Type B pancreatic cell (in vitro differentiated cells): ENCODE data around the gene USP51. TPM values are rescaled to one million over a fixed set of nuclear protein-coding genes. Genes with fewer than 3 reads are reported as not detected.
"Not testable (repeated sequence)": the region's sequence is repeated elsewhere in the genome, so short reads cannot be mapped to it uniquely, and the experiment has no call there.

Experiments used
- DNase-seq: peaks from one replicate; pipeline ENCODE4 v3.0.0; 2021; ENCODE audit warnings: mixed read lengths; ENCODE audit not compliant: unreplicated experiment; ENCODE audit errors: extremely low spot score
- H3K27ac Mint-ChIP-seq: 2 replicates; pipeline ENCODE4 v1.8.0; 2021; ENCODE audit warnings: mild to moderate bottlenecking, mixed read lengths
- H3K27me3 Mint-ChIP-seq: 2 replicates; pipeline ENCODE4 v1.8.0; 2021; ENCODE audit warnings: mixed read lengths
- H3K36me3 Mint-ChIP-seq: 2 replicates; pipeline ENCODE4 v1.8.0; 2021; ENCODE audit warnings: mixed read lengths
- H3K4me1 Mint-ChIP-seq: one replicate; pipeline ENCODE4 v1.8.0; 2021; ENCODE audit warnings: mixed read lengths; ENCODE audit not compliant: unreplicated experiment
- H3K4me3 Mint-ChIP-seq: 2 replicates; pipeline ENCODE4 v1.8.0; 2021; ENCODE audit warnings: mild to moderate bottlenecking, mixed read lengths
- H3K9me3 Mint-ChIP-seq: 2 replicates; pipeline ENCODE4 v1.8.0; 2021; ENCODE audit warnings: mixed read lengths
- CTCF ChIP-seq: fragments of 200-600 bp; sonication (generic); conservative IDR thresholded peaks from 2 replicates; pipeline ENCODE4 v1.5.0; 2021; ENCODE audit warnings: antibody characterized with exemption, mild to moderate bottlenecking
- long read RNA-seq: library from polyadenylated mRNA; unstranded; transcript quantifications from one replicate; pipeline ENCODE4 v2.0.0, GENCODE V29; 2020
- total RNA-seq: library from RNA; stranded (reverse); gene quantifications from 2 replicates; pipeline ENCODE4 v1.2.1, GENCODE V29; 2021; ENCODE audit warnings: low replicate concordance

USP51 gene
- 3.5 and 8.9 TPM in 2 replicates for total RNA-seq
- long read RNA-seq, partial matches to known transcripts: 0 of 1 reads
- long read RNA-seq, other reads (novel, unspliced or antisense): 1 of 1 reads

- Mint-ChIP-seq H3K27me3 (no peaks in the 10 kb centered on the region), H3K4me1 (peaks cover 6% of the 10 kb centered on the region), H3K27ac (peak within 1 kb of the TSS; percentile 92), H3K4me3 (peak within 1 kb of the TSS; percentile 95), H3K9me3 (no peaks in the 10 kb centered on the region), H3K36me3 (peaks cover 8% of the 10 kb centered on the region)
- DNase-seq: no peak
- TF ChIP-seq CTCF: no peak
These were observed at the start of gene USP51 for GRCh38 chrX:55489314-55490009. Gene USP51, minus strand, starts transcription at chrX:55489848. Its CDS starts 909 bp downstream, at chrX:55488939.

- Mint-ChIP-seq H3K4me3 (no peak overlapping the region), H3K36me3 (no peaks in the 10 kb centered on the region), H3K27me3 (no peaks in the 10 kb centered on the region), H3K4me1 (no peaks in the 10 kb centered on the region), H3K9me3 (no peaks in the 10 kb centered on the region), H3K27ac (no peak overlapping the region)
- no peak for DNase-seq
- no peak for TF ChIP-seq CTCF
These were observed 34.8 kb upstream of the USP51 start for GRCh38 chrX:55524487-55524886.

- Mint-ChIP-seq H3K4me3 (no peak overlapping the region), H3K9me3 (no peaks in the 10 kb centered on the region), H3K36me3 (no peaks in the 10 kb centered on the region), H3K27me3 (no peaks in the 10 kb centered on the region), H3K27ac (no peak overlapping the region), H3K4me1 (no peaks in the 10 kb centered on the region)
- TF ChIP-seq CTCF: no peak
- no peak for DNase-seq
These were observed 33.7 kb upstream of the USP51 start for GRCh38 chrX:55523356-55523755.

- no peak for DNase-seq
- no peaks in the 10 kb centered on the region for H3K36me3 Mint-ChIP-seq
- H3K27ac Mint-ChIP-seq: no peak overlapping the region
- TF ChIP-seq CTCF: no peak
- H3K4me1 Mint-ChIP-seq: no peaks in the 10 kb centered on the region
- no peak overlapping the region for H3K4me3 Mint-ChIP-seq
- no peaks in the 10 kb centered on the region for H3K27me3 Mint-ChIP-seq
- H3K9me3 Mint-ChIP-seq: no peaks in the 10 kb centered on the region
These were observed 33.1 kb upstream of the USP51 start for GRCh38 chrX:55522596-55523276.

- Mint-ChIP-seq H3K4me3 (no peak overlapping the region), H3K9me3 (no peaks in the 10 kb centered on the region), H3K4me1 (no peaks in the 10 kb centered on the region), H3K27ac (no peak overlapping the region), H3K27me3 (no peaks in the 10 kb centered on the region), H3K36me3 (no peaks in the 10 kb centered on the region)
- no peak for TF ChIP-seq CTCF
- no peak for DNase-seq
These were observed 32.0 kb upstream of the USP51 start for GRCh38 chrX:55521687-55522086.

GRCh38 chrX:55516794-55517481 lies 27.3 kb upstream of the USP51 start:
- H3K27me3 Mint-ChIP-seq, H3K4me1 Mint-ChIP-seq, DNase-seq, H3K36me3 Mint-ChIP-seq, H3K27ac Mint-ChIP-seq, H3K4me3 Mint-ChIP-seq, H3K9me3 Mint-ChIP-seq: not testable (repeated sequence)

- H3K36me3 Mint-ChIP-seq, H3K27ac Mint-ChIP-seq, H3K4me1 Mint-ChIP-seq, H3K4me3 Mint-ChIP-seq, DNase-seq, H3K27me3 Mint-ChIP-seq, H3K9me3 Mint-ChIP-seq: not testable (repeated sequence)
These were observed 23.5 kb upstream of the USP51 start for GRCh38 chrX:55513045-55513737.
